ENCODE data around the gene VPREB3.

The VPREB3 gene

GRCh38 chr22:23722724-23723123 lies 31.5 kb downstream of the VPREB3 start:
- no peak for DNase-seq

DNA sequence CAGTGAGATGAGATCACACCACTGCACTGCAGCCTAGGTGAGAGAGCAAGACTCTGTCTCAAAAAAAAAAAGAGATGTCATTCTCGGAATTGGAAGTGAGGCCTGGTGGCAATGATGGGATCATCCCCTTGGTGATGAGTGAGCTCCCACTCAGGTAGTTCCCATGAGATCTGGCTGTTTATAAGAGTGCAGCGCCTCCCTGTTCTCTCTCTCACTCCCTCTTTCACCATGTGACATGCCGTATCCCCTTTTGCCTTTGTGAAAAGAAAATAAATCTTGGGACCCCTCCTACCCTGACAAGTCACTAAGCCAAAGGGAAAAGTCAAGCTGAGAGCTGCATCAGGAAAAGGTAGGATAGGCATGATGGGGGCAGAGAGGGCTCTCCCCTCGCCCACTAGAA lies 32.1 kb downstream of the VPREB3 start:
- no peak for DNase-seq

GRCh38 chr22:23720855-23721254 lies 33.4 kb downstream of the VPREB3 start:
- DNase-seq = no peak

DNA sequence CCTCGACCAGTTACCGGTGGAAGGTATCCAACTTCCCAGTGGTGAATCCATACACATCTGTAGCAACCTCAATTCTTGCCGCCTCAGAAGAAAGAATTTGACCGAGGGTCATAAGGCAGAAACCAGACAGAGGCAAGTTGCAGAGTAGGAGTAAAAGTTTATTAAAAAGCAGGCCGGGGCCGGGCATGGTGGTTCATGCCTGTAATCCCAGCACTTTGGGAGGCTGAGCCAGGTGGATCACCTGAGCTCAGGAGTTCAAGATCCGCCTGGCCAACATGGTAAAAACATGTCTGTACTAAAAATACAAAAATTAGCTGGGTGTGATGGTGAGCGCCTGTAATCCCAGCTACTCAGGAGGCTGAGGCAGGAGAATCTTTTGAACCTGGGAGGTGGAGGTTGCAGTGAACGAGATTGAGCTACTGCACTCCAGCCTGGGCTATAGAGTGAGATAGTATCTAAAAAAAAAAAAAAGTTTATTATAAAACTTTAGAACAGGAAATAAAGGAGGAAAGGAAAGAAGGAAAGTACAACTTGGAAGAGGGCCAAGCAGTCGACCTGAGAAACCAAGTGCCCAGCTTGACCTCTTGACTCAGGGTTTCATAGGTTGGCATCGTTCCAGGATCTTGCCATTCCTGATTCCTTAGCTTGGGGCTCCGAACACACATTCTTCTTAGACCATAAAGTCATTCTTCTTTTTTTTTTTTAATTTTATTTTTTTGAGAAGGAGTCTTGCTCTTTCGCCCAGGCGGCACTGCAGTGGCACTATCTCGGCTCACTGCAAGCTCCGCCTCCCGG lies 35.7 kb downstream of the VPREB3 start:
- no peak for DNase-seq

DNA sequence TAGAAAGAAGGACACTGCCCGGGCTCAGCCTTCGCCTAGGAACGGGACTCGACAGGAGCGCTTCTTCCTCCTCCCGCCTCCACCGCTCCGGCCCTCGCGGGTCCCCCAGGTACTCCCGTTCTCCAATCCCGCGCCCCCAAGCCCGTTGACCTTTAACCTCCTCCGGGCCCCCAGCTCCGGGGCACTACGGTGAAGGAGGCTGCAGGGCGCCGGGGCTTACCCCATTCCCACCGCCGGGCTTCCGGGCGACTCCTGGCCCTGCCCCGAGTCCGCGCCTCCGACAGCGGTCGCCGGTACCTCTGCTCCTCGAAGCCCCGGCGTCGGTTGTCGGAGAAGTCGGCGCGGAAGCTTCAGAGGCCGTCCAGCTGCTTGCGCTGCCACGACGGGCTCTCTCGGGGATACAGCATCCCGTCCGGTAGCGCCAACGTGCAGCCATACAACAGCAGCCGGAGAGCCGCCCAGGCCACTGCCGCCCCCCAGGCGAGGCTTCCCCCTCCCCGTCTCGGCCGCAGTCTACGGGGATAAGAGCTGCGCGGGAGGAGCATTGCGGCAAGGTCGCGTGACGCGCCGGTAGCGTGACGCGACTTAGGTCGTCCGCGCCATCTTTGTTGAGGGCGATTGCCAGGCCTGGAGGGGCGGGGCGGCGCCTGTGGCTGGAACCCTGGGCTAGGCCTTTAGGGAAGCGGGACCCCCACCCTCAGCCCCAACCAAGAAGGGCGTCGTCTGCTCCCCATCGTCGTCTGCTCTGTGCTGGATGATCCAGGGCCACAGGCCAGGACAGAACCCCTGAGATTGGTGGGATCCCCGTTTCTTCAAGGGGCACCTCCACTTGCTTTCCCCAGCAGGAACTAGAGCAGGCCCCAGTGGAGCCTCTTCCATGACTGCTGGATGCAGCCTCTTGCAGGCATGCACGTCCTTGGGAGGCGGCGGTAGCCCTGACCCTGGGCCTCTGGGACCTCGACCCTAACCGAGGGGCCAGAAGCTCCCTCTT lies 37.1 kb downstream of the VPREB3 start:
- peak; percentile 81 for DNase-seq

DNA sequence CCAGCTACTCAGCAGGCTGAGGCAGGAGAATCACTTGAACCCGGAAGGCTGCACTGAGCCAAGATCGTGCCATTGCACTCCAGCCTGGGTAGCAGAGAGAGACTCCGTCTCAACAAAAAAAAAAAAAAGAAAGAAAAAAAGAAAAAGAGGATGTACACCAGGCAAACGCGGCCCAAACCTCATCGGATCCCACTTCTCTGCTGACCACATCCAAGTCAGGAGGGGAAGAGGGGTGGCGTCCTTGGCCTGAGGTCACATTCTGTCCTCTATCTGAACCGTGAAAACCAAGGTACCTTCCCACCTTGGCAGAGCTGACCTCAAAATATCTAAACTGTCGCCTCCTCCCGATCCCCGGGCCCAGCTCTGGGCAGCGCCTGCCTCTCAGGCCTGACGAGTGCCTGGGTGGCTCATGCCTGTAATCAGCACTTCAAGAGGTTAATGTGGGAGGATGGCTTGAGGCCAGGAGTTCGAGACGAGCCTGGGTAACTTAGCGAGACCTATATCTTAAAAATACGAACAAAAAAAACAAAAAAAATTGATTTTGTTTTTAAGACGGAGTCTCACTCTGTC lies 38.3 kb downstream of the VPREB3 start:
- DNase-seq = peak; percentile 35

GRCh38 chr22:23714596-23715578 lies 39.3 kb downstream of the VPREB3 start:
- no peak for DNase-seq

GRCh38 chr22:23713696-23714595 lies 40.3 kb downstream of the VPREB3 start:
- DNase-seq = no peak

GRCh38 chr22:23712256-23712655 lies 42.0 kb downstream of the VPREB3 start:
- DNase-seq = no peak

GRCh38 chr22:23709107-23709506 lies 45.1 kb downstream of the VPREB3 start:
- no peak for DNase-seq

DNA sequence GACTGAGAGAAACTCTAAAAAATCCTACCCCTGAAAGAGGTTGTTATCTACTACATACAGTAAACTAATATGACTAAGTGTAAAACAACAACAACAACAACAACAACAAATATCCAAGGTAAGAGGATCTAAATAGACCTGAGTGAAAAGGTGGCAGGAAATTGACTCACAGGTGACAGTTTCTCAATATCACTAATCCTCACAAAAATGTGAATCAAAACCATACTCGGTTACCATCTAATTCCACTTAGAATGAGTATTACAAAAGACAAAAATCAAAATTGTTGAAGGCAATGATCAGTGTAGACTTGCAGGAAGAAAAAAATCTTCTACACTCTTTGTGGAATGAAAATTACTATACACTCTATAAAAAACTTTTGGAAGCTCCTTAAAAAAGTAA lies 46.0 kb downstream of the VPREB3 start:
- DNase-seq = no peak

DNA sequence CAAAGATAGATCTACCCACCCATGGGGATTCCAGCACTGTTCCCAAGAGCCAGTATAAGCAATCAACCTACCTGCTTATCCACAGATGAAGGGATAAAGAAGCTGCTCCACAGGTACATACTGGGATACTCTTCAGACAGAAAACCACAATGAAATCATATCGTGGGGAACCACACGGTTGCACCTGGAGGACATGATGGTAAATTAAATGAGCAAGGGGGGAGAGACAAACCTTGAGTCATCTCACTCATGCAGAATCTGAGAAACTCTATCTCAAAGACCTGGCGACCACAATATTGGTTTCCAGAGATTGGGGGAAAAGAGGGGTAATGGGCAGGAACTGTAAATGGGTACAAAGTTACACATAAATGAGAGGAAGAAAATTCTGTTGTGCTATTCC lies 48.9 kb downstream of the VPREB3 start:
- DNase-seq = no peak

DNA sequence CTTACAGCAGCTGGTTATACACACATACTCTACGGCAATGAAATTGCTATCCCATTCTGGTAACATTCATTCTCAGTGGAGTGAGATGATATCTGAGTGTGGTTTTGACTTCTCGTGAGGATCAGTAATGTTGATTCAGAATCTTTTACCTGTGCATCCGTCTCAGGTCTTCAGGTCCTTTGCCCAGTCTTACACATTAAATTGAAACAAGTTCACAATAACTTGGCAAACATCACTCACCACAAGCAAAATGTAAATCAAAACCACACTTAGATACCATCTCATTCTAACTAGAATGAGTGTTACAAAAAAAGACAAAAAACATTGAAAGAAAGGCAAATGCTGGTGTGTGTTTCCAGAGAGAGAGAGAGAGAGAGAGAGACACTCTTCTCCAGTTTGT lies 49.4 kb downstream of the VPREB3 start:
- no peak for DNase-seq

GRCh38 chr22:23704062-23704461 lies 50.2 kb downstream of the VPREB3 start:
- no peak for DNase-seq
